ENCODE measurements around the gene SKAP1. TPM values are rescaled to one million over a fixed set of nuclear protein-coding genes. Genes with fewer than 3 reads are reported as not detected.
A peak's percentile ranks its signal among the peaks of the same experiment; 100 is the strongest.
"Not testable (repeated sequence)": the region's sequence is repeated elsewhere in the genome, so short reads cannot be mapped to it uniquely, and the experiment has no call there.

The SKAP1 gene
- total and polyA plus RNA-seq, 2 experiments from 2014 or later, result 0.36 TPM; not detected in 1

GRCh38 chr17:48190871-48191270 is 239.1 kb downstream of the SKAP1 start:
- Histone ChIP-seq H3K9me3 (ENCODE audit: low read depth) (no peaks in the 10 kb centered on the region), H3K27ac (no peak overlapping the region), H3K36me3 (no peaks in the 10 kb centered on the region), H3K4me1 (ENCODE audit: low read depth) (no peaks in the 10 kb centered on the region), H3K4me3 (no peak overlapping the region), H3K27me3 (peaks cover 51% of the 10 kb centered on the region)
- no peak for DNase-seq (ENCODE audit: low read depth in 1 of 2, low spot score in 1 of 2)
- no peak for TF ChIP-seq CTCF (IDR thresholded peaks at IDR 0.05; ENCODE audit: low read depth, low read length)

DNA sequence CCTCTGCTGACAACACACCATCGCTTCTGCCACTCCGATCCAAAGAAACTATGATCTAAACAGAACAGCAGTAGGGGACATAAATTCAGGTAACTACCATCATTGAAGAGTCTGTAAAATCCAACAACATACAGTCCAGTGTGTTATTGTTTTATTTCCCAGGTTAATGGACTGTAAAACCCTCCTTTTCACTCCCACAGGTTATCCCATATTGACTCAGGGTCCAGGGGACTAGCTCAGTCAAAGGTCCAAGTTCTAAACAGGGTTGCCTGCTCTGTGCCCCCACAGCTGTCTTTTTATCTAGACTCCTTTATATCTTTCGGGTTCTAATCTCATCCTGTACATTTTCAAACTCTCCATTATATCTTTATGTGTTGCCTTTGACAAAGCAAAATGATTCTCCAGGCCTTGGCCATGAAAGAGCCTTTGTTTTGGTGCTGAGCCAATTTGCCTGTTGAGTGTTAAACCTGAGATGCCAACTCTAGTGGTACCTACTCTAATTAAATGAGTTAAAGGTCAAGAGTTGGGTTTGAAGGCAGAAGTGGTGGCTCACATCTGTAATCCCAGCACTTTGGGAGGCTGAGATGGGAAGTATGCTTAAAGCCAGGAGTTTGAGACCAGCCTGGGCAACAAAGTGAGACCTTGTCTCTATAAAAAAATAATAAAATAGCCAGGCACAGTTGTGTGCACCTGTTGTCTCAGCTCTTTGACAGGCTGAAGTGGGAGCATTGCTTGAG is 242.0 kb downstream of the SKAP1 start:
- Histone ChIP-seq H3K9me3 (ENCODE audit: low read depth) (no peaks in the 10 kb centered on the region), H3K36me3 (no peaks in the 10 kb centered on the region), H3K27ac (no peak overlapping the region), H3K27me3 (peaks cover 62% of the 10 kb centered on the region), H3K4me1 (ENCODE audit: low read depth) (no peaks in the 10 kb centered on the region), H3K4me3 (no peak overlapping the region)
- no peak for DNase-seq (ENCODE audit: low read depth in 1 of 2, low spot score in 1 of 2)
- no peak for TF ChIP-seq CTCF (IDR thresholded peaks at IDR 0.05; ENCODE audit: low read depth, low read length)

- not testable (repeated sequence) for DNase-seq (ENCODE audit: low read depth in 1 of 2, low spot score in 1 of 2); H3K9me3 ChIP-seq (ENCODE audit: low read depth); H3K36me3 ChIP-seq; H3K4me1 ChIP-seq (ENCODE audit: low read depth); H3K4me3 ChIP-seq; H3K27ac ChIP-seq
- peaks cover 69% of the 10 kb centered on the region for H3K27me3 ChIP-seq
Measured at GRCh38 chr17:48186317-48186716, 243.7 kb downstream of the SKAP1 start.

GRCh38 chr17:48184721-48185120 is 245.3 kb downstream of the SKAP1 start:
- H3K4me1 ChIP-seq (ENCODE audit: low read depth), result no peaks in the 10 kb centered on the region

DNA sequence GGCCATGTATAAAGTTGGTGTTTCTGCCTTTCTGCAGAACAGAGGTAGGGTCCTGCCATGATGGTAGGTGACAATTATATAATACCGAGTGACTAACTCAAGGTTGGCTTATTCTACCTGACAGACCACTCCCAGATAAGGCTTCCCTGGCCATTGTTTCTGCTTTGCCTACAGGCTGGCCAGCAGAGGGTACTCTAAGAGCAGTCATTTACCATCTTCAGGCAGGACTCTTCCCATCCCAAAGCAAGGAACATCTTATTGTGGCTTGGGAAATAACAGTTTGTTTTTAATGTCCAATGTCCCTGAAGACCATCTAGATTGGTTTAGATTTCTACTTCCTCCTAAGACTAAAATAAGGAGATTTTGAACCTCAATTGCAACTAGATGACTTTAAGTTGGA is 248.4 kb downstream of the SKAP1 start:
- Histone ChIP-seq H3K36me3 (no peaks in the 10 kb centered on the region), H3K9me3 (ENCODE audit: low read depth) (no peaks in the 10 kb centered on the region), H3K4me3 (no peak overlapping the region), H3K27ac (no peak overlapping the region), H3K4me1 (ENCODE audit: low read depth) (no peaks in the 10 kb centered on the region), H3K27me3 (peaks cover 63% of the 10 kb centered on the region)
- TF ChIP-seq CTCF (IDR thresholded peaks at IDR 0.05; ENCODE audit: low read depth, low read length), result peak; percentile 38
- peak; percentile 33 to 40 for DNase-seq (ENCODE audit: low read depth in 1 of 2, low spot score in 1 of 2)

More at GRCh38 chr17:48184721-48185120, 245.3 kb downstream of the SKAP1 start:
- DNase-seq (ENCODE audit: low read depth in 1 of 2, low spot score in 1 of 2), result no peak
- TF ChIP-seq CTCF (IDR thresholded peaks at IDR 0.05; ENCODE audit: low read depth, low read length), result no peak
- Histone ChIP-seq H3K4me3 (no peak overlapping the region), H3K27me3 (peaks cover 69% of the 10 kb centered on the region), H3K27ac (no peak overlapping the region), H3K36me3 (no peaks in the 10 kb centered on the region), H3K9me3 (ENCODE audit: low read depth) (no peaks in the 10 kb centered on the region)

DNA sequence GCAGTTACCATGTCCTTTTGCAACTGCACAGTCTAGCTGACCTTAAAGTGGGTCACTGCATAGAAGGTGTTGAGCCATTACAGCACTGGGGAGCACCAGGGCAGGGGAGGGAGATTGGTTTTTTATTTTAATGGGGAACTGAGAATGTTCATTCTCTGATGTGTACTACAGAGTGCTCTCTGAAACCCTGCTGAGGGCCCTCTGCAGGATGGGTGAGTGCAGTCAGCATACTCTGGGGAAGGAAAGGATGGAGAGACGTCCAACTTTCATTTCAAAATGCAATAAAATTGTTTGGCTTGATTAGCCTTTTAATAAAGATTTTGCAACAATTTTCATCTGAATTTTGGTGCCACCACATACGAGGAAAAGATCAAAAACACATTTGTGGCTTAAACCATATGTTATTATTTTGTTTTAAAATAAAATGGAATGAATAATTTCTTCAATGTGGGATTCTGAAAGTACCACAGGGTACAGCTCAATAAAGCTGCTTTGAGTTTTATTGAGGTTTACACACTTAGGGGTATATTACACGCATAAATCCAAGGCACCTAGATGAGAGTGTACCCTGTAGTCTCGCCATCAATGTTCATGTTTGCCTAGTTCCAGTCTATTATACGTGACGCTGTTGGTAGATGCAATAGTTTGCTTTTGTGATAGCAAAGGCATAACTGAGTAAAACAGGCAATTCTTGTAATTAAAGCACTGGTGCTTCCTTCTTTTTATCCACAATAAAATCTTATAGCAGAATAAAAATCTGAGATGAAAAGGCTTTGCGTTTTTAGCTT is 249.0 kb downstream of the SKAP1 start:
- no peak for DNase-seq (ENCODE audit: low read depth in 1 of 2, low spot score in 1 of 2)
- Histone ChIP-seq H3K4me1 (ENCODE audit: low read depth) (no peaks in the 10 kb centered on the region), H3K4me3 (no peak overlapping the region), H3K9me3 (ENCODE audit: low read depth) (no peaks in the 10 kb centered on the region), H3K36me3 (no peaks in the 10 kb centered on the region), H3K27ac (no peak overlapping the region), H3K27me3 (peaks cover 56% of the 10 kb centered on the region)
- no peak for TF ChIP-seq CTCF (IDR thresholded peaks at IDR 0.05; ENCODE audit: low read depth, low read length)

Measured in cardiac muscle cell (in vitro differentiated cells and primary cell).